ENCODE results near the gene KIAA1958. TPM values are rescaled to one million over a fixed set of nuclear protein-coding genes. Genes with fewer than 3 reads are reported as not detected.

The KIAA1958 gene
- total RNA-seq, 1 experiment from 2014 or later, result 28.6 TPM

GRCh38 chr9:112696461-112696860 is 209.8 kb downstream of the KIAA1958 start:
- no TSS peak for BruUV-seq (replicated peaks)

GRCh38 chr9:112699230-112699629 is 212.6 kb downstream of the KIAA1958 start:
- H3K4me1 ChIP-seq (ENCODE audit: insufficient read depth, low read length, poor library complexity, severe bottlenecking), result no peaks in the 10 kb centered on the region
- no TSS peak for BruUV-seq (replicated peaks)
- H3K9me3 ChIP-seq (ENCODE audit: low read depth, low read length, poor library complexity, severe bottlenecking), result no peaks in the 10 kb centered on the region
- DNase-seq (ENCODE audit: low spot score), result no peak
- TF ChIP-seq CTCF (conservative IDR thresholded peaks at IDR 0.05; ENCODE audit: low read depth, low read length) (no peak), EZH2 (IDR thresholded peaks at IDR 0.05; ENCODE audit: borderline replicate concordance, low read depth, low read length, poor library complexity, severe bottlenecking) (no peak)
- H3K27me3 ChIP-seq (replicated peaks; ENCODE audit: insufficient read depth, low read depth, low read length, poor library complexity), result no peaks in the 10 kb centered on the region
- intact Hi-C loops (cut with micrococcal nuclease; ENCODE audit: unreplicated experiment), result no loop called here
- ChIA-PET POLR2A (ENCODE audit: low non-redundant PET) (no interaction called here), CTCF (no interaction called here)
- no peaks in the 10 kb centered on the region for H3K36me3 ChIP-seq (ENCODE audit: insufficient read depth, low read length, poor library complexity, severe bottlenecking)
- H3K4me3 ChIP-seq (ENCODE audit: low read depth, low read length, poor library complexity, severe bottlenecking), result no peak overlapping the region
- no peak overlapping the region for H3K27ac ChIP-seq (ENCODE audit: low read depth, low read length, poor library complexity, severe bottlenecking)

More at GRCh38 chr9:112696461-112696860, 209.8 kb downstream of the KIAA1958 start:
- no peak overlapping the region for H3K4me3 ChIP-seq (ENCODE audit: low read depth, low read length, poor library complexity, severe bottlenecking)
- no peak for DNase-seq (ENCODE audit: low spot score)
- CTCF ChIA-PET, result no interaction called here
- no peaks in the 10 kb centered on the region for H3K9me3 ChIP-seq (ENCODE audit: low read depth, low read length, poor library complexity, severe bottlenecking)
- POLR2A ChIA-PET (ENCODE audit: low non-redundant PET), result no interaction called here
- TF ChIP-seq EZH2 (IDR thresholded peaks at IDR 0.05; ENCODE audit: borderline replicate concordance, low read depth, low read length, poor library complexity, severe bottlenecking) (no peak), CTCF (conservative IDR thresholded peaks at IDR 0.05; ENCODE audit: low read depth, low read length) (no peak)
- intact Hi-C loops (cut with micrococcal nuclease; ENCODE audit: unreplicated experiment), result no loop called here
- H3K4me1 ChIP-seq (ENCODE audit: insufficient read depth, low read length, poor library complexity, severe bottlenecking), result no peaks in the 10 kb centered on the region
- no peaks in the 10 kb centered on the region for H3K27me3 ChIP-seq (replicated peaks; ENCODE audit: insufficient read depth, low read depth, low read length, poor library complexity)
- peaks cover 5% of the 10 kb centered on the region for H3K36me3 ChIP-seq (ENCODE audit: insufficient read depth, low read length, poor library complexity, severe bottlenecking)
- H3K27ac ChIP-seq (ENCODE audit: low read depth, low read length, poor library complexity, severe bottlenecking), result no peak overlapping the region

- Histone ChIP-seq H3K36me3 (ENCODE audit: insufficient read depth, low read length, poor library complexity, severe bottlenecking) (no peaks in the 10 kb centered on the region), H3K4me1 (ENCODE audit: insufficient read depth, low read length, poor library complexity, severe bottlenecking) (no peaks in the 10 kb centered on the region), H3K9me3 (ENCODE audit: low read depth, low read length, poor library complexity, severe bottlenecking) (no peaks in the 10 kb centered on the region), H3K4me3 (ENCODE audit: low read depth, low read length, poor library complexity, severe bottlenecking) (no peak overlapping the region), H3K27ac (ENCODE audit: low read depth, low read length, poor library complexity, severe bottlenecking) (no peak overlapping the region), H3K27me3 (replicated peaks; ENCODE audit: insufficient read depth, low read depth, low read length, poor library complexity) (no peaks in the 10 kb centered on the region)
- TF ChIP-seq EZH2 (IDR thresholded peaks at IDR 0.05; ENCODE audit: borderline replicate concordance, low read depth, low read length, poor library complexity, severe bottlenecking) (no peak), CTCF (conservative IDR thresholded peaks at IDR 0.05; ENCODE audit: low read depth, low read length) (no peak)
- CTCF ChIA-PET, result no interaction called here
- no peak for DNase-seq (ENCODE audit: low spot score)
- intact Hi-C loops (cut with micrococcal nuclease; ENCODE audit: unreplicated experiment), result no loop called here
- BruUV-seq (replicated peaks), result no TSS peak
- POLR2A ChIA-PET (ENCODE audit: low non-redundant PET), result no interaction called here
Observed at GRCh38 chr9:112700085-112700484, 213.5 kb downstream of the KIAA1958 start.
